ENCODE measurements around the gene ARHGAP42. TPM values are rescaled to one million over a fixed set of nuclear protein-coding genes. Genes with fewer than 3 reads are reported as not detected.

The ARHGAP42 gene
- total and polyA plus RNA-seq, 11 donors: 3.8 to 12.4 (median 8.6) TPM

DNA sequence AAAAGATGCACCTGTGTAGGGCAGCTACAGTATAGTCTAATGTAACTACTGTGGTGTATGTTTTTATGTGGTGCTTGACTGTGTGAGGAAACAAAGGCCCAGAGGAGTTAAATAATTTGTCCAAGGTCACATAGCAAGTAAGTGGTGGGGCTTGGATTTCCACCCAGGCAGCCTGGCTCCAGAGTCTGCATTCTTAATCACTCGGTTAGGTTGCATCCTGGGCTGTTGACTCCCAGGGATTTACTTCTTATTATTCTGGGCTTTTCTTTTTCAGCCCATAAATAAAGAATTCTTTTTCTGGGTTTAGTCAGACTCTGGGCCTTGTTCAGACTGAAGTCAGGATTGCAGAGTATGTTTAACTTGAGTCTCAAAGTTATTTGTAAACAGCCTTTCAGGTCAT, 82.1 kb downstream of the ARHGAP42 start:
- TF ChIP-seq, protein P1, sequence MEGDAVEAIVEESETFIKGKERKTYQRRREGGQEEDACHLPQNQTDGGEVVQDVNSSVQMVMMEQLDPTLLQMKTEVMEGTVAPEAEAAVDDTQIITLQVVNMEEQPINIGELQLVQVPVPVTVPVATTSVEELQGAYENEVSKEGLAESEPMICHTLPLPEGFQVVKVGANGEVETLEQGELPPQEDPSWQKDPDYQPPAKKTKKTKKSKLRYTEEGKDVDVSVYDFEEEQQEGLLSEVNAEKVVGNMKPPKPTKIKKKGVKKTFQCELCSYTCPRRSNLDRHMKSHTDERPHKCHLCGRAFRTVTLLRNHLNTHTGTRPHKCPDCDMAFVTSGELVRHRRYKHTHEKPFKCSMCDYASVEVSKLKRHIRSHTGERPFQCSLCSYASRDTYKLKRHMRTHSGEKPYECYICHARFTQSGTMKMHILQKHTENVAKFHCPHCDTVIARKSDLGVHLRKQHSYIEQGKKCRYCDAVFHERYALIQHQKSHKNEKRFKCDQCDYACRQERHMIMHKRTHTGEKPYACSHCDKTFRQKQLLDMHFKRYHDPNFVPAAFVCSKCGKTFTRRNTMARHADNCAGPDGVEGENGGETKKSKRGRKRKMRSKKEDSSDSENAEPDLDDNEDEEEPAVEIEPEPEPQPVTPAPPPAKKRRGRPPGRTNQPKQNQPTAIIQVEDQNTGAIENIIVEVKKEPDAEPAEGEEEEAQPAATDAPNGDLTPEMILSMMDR (IDR thresholded peaks at IDR 0.05): no peak
- no peak for TF ChIP-seq POLR2A (IDR thresholded peaks at IDR 0.05)
- ATAC-seq: no peak
- H3K4me1 ChIP-seq: peaks cover 0 to 8% (median 0%) of the 10 kb centered on the region in 12 donors
- intact Hi-C loops (cut with DNase I): no loop called here
- H3K27ac ChIP-seq: no peak overlapping the region
- H3K27me3 ChIP-seq: no peaks in the 10 kb centered on the region
- H3K9me3 ChIP-seq: no peaks in the 10 kb centered on the region
- no peak for DNase-seq
- H3K4me3 ChIP-seq: no peak overlapping the region
- WGBS, 4 donors: 14 to 33% (median 24%) methylated on average over 1 of the region's 1 CpG
- H3K36me3 ChIP-seq: peaks cover 0 to 27% (median 4%) of the 10 kb centered on the region in 9 donors

DNA sequence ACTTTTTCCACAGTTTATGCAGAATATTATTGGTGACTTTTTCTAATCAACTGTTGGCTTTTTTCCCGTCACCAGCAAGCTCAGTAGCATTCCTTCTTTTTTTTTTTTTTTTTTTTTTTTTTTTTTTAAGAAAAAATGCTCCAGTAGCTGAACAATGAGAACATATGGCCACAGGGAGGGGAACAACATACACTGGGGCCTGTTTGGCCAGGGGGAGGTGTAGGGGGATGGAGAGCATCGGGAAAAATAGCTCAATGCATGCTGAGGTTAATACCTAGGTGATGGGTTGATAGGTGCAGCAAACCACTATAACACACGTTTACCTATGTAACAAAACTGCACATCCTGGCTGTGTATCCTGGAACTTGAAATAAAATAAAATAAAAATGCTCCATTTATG, 82.5 kb downstream of the ARHGAP42 start:
- no peak for DNase-seq
- TF ChIP-seq POLR2A (IDR thresholded peaks at IDR 0.05): no peak
- TF ChIP-seq, protein P1 (IDR thresholded peaks at IDR 0.05): no peak
- no peaks in the 10 kb centered on the region for H3K9me3 ChIP-seq
- no peaks in the 10 kb centered on the region for H3K27me3 ChIP-seq
- no peak overlapping the region for H3K4me3 ChIP-seq
- peaks cover 0 to 8% (median 0%) of the 10 kb centered on the region in 12 donors for H3K4me1 ChIP-seq
- H3K27ac ChIP-seq: no peak overlapping the region
- 59 to 72% (median 65%) methylated on average over 3 of the region's 3 CpGs for WGBS, 4 donors
- H3K36me3 ChIP-seq: peaks cover 0 to 28% (median 6%) of the 10 kb centered on the region in 9 donors
- ATAC-seq: no peak
- intact Hi-C loops (cut with DNase I): no loop called here

DNA sequence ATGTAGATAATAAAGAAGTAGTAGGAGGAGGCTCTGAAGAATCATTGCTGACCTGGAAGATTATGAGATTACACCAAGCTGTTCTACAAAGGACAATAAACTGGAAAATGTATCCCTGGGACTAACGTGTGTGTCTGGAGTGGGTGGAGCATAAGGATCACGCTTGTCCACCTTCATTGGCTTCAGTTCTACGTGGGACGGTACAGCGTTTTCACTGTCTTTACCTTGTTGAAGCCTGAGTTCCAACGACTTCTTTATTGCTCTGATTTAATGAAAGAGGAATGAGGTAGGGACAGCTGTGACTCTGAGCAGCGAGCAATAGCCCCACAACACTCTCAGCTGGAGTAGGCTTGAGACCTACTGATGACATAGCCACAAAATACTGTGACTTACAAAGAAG, 87.0 kb downstream of the ARHGAP42 start:
- Histone ChIP-seq H3K9me3 (no peaks in the 10 kb centered on the region), H3K27me3 (no peaks in the 10 kb centered on the region), H3K4me1 (peaks cover 0 to 16% (median 1%) of the 10 kb centered on the region in 12 donors), H3K36me3 (peaks cover 0 to 28% (median 6%) of the 10 kb centered on the region in 9 donors), H3K27ac (no peak overlapping the region), H3K4me3 (no peak overlapping the region)
- TF ChIP-seq, protein P1 (IDR thresholded peaks at IDR 0.05): no peak
- TF ChIP-seq POLR2A (IDR thresholded peaks at IDR 0.05): no peak
- ATAC-seq (no peak), DNase-seq (no peak)
- WGBS, 4 donors: 88 to 95% (median 93%) methylated on average over 7 of the region's 7 CpGs
- intact Hi-C loops (cut with DNase I): no loop called here

DNA sequence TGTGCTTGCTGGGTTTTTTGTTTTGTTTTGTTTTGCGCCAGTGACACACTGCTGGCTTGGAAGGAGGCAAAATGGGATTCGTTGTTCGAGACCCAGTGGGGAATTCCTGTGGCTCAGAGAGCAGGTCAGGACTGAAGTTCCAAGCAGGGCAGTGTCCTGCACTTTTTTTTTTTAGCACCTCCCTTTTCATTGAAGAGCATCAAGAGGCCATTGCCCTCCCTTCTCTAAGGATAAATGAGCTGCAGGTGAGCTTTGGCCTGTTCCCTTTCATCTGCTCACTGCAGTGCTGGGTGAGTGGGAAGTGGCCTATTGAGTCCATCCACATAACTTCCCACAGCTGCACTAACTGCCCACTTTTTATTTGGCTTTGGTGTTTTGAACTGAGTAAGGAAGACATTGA, 87.8 kb downstream of the ARHGAP42 start:
- TF ChIP-seq, protein P1 (IDR thresholded peaks at IDR 0.05): no peak
- no peak for TF ChIP-seq POLR2A (IDR thresholded peaks at IDR 0.05)
- ATAC-seq: no peak
- 82 to 97% (median 94%) methylated on average over 3 of the region's 3 CpGs for WGBS, 4 donors

More for the DNA sequence above, 87.8 kb downstream of the ARHGAP42 start:
- no peak for DNase-seq
- Histone ChIP-seq H3K4me1 (peaks cover 0 to 12% (median 0%) of the 10 kb centered on the region in 12 donors), H3K9me3 (no peaks in the 10 kb centered on the region), H3K27me3 (no peaks in the 10 kb centered on the region), H3K27ac (no peak overlapping the region), H3K4me3 (no peak overlapping the region), H3K36me3 (peaks cover 0 to 28% (median 6%) of the 10 kb centered on the region in 9 donors)
- intact Hi-C loops (cut with DNase I): no loop called here
